ENCODE measurements around the gene CGB1.
"Not testable (repeated sequence)": the region's sequence is repeated elsewhere in the genome, so short reads cannot be mapped to it uniquely, and the experiment has no call there.

Gene CGB1

GRCh38 chr19:49057636-49058234 is 21.0 kb upstream of the CGB1 start, which contains the start of gene CGB7:
TSS of gene CGB7 (minus strand) at chr19:49057749. CDS start at chr19:49055375, 2,374 bp downstream.
- no peak for DNase-seq

- not testable (repeated sequence) for DNase-seq
These were observed 20.4 kb upstream of the CGB1 start for GRCh38 chr19:49056902-49057596.

GRCh38 chr19:49056101-49056901 is 19.6 kb upstream of the CGB1 start:
- peak; percentile 18 to 47 for DNase-seq

GRCh38 chr19:49050376-49051033 is 13.8 kb upstream of the CGB1 start:
- not testable (repeated sequence) for DNase-seq

- DNase-seq, result not testable (repeated sequence)
These were observed 13.1 kb upstream of the CGB1 start for GRCh38 chr19:49049834-49050233.

- not testable (repeated sequence) for DNase-seq
These were observed 12.3 kb upstream of the CGB1 start, which contains the start of gene CGB8 for GRCh38 chr19:49049011-49049410. TSS of gene CGB8 (minus strand) at chr19:49049111. CDS start at chr19:49048739, 372 bp downstream.

- DNase-seq, result not testable (repeated sequence)
These were observed 6.9 kb upstream of the CGB1 start, which contains the start of gene CGB5 for GRCh38 chr19:49043548-49043947. TSS of gene CGB5 (plus strand) at chr19:49043848. CDS start at chr19:49044210, 362 bp downstream.

- not testable (repeated sequence) for DNase-seq
These were observed 6.0 kb upstream of the CGB1 start for GRCh38 chr19:49042666-49043065.

GRCh38 chr19:49042177-49042576 is 5.5 kb upstream of the CGB1 start:
- DNase-seq, result no peak

GRCh38 chr19:49039736-49040135 is 3.0 kb upstream of the CGB1 start:
- not testable (repeated sequence) for DNase-seq

- not testable (repeated sequence) for DNase-seq
These were observed 2.0 kb upstream of the CGB1 start for GRCh38 chr19:49038557-49039276.

- not testable (repeated sequence) for DNase-seq
These were observed 1.4 kb upstream of the CGB1 start for GRCh38 chr19:49038111-49038510.

GRCh38 chr19:49031642-49032301 is 4.9 kb downstream of the CGB1 start, which contains the start of gene CGB2:
TSS of gene CGB2 (plus strand) at chr19:49031890. CDS start at chr19:49032096, 206 bp downstream.
- peak; percentile 78 to 79 for DNase-seq

GRCh38 chr19:49030323-49030722 is 6.4 kb downstream of the CGB1 start:
- not testable (repeated sequence) for DNase-seq

GRCh38 chr19:49029749-49030148 is 6.9 kb downstream of the CGB1 start:
- not testable (repeated sequence) for DNase-seq

- DNase-seq, result not testable (repeated sequence)
These were observed 8.0 kb downstream of the CGB1 start for GRCh38 chr19:49028686-49029085.

GRCh38 chr19:49025599-49025998 is 11.1 kb downstream of the CGB1 start:
- not testable (repeated sequence) for DNase-seq

GRCh38 chr19:49025088-49025487 is 11.6 kb downstream of the CGB1 start:
- not testable (repeated sequence) for DNase-seq

GRCh38 chr19:49024233-49024632 is 12.5 kb downstream of the CGB1 start, which contains the start of gene CGB3:
TSS of gene CGB3 (minus strand) at chr19:49024333. CDS start at chr19:49023971, 362 bp downstream.
- not testable (repeated sequence) for DNase-seq

GRCh38 chr19:49022116-49022515 is 14.6 kb downstream of the CGB1 start:
- DNase-seq, result no peak

Measured in SHP77 (cell line).